ENCODE measurements around the gene SUSD2. TPM values are rescaled to one million over a fixed set of nuclear protein-coding genes. Genes with fewer than 3 reads are reported as not detected.

The SUSD2 gene
- total RNA-seq, 4 donors from 2014 or later: 10.7 to 367 (median 209) TPM

DNA sequence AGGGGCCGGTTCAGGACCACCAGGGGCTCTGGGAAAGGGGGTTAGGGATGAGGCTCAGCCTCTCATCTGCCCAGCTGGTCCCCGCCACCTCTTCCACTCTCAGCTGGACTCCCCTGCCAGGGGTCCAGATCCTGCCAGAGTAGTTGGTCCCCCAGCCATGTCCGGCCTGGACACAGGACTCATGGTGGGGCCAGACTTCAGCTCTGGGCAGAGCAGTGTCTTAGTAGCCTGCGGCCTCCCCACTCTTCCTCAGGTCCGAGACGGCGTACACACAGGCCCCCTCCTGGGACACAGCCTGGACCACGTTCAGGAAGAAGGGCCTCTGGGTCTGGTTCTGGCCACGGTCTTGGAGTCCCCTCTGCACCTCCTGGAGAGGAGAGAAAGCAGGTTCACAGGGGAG lies 38.5 kb downstream of the SUSD2 start:
- Histone ChIP-seq H3K4me1 (no peaks in the 10 kb centered on the region), H3K27me3 (no peaks in the 10 kb centered on the region), H3K9me3 (peaks cover 0 to 4% (median 0%) of the 10 kb centered on the region in 4 donors), H3K36me3 (no peaks in the 10 kb centered on the region), H3K4me3 (no peak overlapping the region), H3K27ac (no peak overlapping the region)
- TF ChIP-seq POLR2A (IDR thresholded peaks at IDR 0.05): no peak
- TF ChIP-seq, protein P1, sequence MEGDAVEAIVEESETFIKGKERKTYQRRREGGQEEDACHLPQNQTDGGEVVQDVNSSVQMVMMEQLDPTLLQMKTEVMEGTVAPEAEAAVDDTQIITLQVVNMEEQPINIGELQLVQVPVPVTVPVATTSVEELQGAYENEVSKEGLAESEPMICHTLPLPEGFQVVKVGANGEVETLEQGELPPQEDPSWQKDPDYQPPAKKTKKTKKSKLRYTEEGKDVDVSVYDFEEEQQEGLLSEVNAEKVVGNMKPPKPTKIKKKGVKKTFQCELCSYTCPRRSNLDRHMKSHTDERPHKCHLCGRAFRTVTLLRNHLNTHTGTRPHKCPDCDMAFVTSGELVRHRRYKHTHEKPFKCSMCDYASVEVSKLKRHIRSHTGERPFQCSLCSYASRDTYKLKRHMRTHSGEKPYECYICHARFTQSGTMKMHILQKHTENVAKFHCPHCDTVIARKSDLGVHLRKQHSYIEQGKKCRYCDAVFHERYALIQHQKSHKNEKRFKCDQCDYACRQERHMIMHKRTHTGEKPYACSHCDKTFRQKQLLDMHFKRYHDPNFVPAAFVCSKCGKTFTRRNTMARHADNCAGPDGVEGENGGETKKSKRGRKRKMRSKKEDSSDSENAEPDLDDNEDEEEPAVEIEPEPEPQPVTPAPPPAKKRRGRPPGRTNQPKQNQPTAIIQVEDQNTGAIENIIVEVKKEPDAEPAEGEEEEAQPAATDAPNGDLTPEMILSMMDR (IDR thresholded peaks at IDR 0.05): no peak
- no peak for DNase-seq

DNA sequence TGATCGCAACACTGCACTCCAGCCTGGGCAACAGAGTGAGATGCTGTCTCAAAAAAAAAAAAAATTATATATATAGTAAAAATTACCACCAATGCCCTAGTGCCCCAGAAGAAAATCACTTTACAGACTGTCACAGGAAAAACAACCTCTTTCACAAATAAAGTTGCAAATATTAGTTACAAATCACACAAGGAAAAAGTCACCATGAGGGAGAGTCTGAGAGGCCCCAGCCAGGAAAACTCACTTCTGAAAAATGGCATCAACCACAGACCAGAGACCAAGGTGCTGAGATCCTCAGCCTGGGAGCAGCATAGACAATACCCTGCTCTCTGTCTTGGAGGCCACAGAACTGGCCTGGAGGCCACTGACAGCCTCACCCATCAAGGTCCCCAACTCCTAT lies 43.2 kb downstream of the SUSD2 start:
- no peak for DNase-seq
- H3K4me1 ChIP-seq: no peaks in the 10 kb centered on the region
- H3K4me3 ChIP-seq: no peak overlapping the region
- no peak overlapping the region for H3K27ac ChIP-seq
- no peaks in the 10 kb centered on the region for H3K27me3 ChIP-seq
- no peak for TF ChIP-seq POLR2A (IDR thresholded peaks at IDR 0.05)
- TF ChIP-seq, protein P1 (IDR thresholded peaks at IDR 0.05): no peak
- no peaks in the 10 kb centered on the region for H3K36me3 ChIP-seq
- H3K9me3 ChIP-seq: peaks cover 0 to 7% (median 0%) of the 10 kb centered on the region in 4 donors

DNA sequence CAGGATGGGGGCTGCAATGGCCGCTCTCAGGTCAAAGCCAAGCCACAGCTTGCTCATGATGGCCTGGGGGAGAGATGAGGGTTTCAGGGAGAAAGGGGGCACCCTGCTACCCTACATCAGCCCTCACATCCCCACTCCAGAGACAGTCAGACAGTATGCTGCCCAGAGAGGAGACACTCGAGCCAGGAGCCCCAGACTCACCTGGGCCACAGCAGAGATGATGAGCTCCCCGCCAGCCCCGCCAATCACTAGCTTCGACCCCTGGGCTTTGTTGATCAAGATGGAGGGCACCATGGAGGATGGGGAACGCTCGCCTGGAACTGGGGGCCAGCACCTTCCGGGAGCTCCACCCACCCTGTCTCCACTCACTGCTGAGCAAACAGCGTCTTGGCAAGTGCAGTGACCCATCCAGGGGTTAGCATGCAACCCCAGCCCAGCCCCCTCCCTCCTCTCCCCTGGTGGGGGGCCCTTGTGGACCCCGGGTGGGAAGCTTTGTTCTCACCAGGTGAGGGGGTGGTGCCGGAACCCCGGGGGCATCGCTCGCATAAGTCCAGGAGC lies 43.8 kb downstream of the SUSD2 start:
- DNase-seq: no peak
- Histone ChIP-seq H3K27ac (no peak overlapping the region), H3K4me1 (no peaks in the 10 kb centered on the region), H3K4me3 (no peak overlapping the region), H3K9me3 (peaks cover 0 to 7% (median 0%) of the 10 kb centered on the region in 4 donors), H3K27me3 (no peaks in the 10 kb centered on the region), H3K36me3 (no peaks in the 10 kb centered on the region)
- TF ChIP-seq POLR2A (IDR thresholded peaks at IDR 0.05): no peak
- TF ChIP-seq, protein P1 (IDR thresholded peaks at IDR 0.05): no peak

DNA sequence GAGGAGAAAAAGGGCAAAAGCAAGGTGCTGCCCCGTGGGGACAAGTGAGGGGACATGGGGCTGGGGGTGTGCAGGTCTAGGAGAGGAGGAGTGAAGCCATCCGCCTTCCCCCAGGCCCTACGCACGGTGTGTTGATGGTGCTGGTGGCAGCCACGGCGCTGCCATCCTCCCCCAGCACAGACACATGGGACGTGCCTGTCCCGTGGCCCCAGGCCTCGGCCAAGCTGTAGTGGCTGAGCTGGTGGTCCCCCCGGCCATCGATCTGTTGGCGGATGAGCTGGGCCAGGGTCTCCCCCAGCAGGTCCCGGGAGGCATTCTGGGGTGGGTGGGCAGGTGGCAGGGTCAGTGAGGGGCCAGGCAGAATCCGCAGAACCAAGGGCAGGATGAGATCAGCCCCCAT lies 44.7 kb downstream of the SUSD2 start:
- Histone ChIP-seq H3K9me3 (peaks cover 0 to 7% (median 0%) of the 10 kb centered on the region in 4 donors), H3K4me1 (no peaks in the 10 kb centered on the region)

DNA sequence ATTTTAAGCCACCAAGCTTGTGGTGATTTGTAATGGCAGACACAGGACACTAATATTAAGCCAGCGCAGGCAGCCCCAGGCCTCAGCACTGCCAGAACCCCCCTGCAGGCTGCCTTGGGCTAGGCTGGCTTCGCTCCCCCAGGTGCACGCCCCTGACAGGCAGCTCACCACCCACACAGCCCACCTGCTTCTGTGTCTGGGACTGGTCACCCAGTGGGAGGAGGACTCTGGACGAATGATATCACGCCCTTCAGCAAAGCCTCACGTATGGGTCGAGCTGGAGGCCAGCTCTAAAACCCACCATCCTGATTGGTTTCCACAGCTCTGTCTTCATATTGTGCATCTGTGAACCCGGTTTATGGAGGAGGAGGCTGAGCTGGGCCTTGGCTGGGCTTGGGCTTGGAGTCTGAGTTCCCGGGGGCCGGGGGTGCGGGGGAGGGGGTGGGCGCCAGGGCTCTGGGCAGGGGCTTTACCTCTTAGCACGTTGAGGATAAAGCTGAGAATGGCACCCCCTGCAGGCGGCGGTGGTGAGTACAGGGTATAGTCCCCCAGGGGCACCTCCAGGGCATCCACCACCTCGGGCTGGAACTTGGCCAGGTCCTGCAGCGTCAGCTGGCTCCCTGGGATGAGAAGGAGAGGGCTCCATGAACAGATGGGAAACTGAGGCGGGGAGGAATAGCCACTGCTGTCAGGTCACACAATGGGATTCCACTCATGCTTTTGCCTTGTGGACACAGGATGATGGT lies 49.8 kb downstream of the SUSD2 start:
- TF ChIP-seq, protein P1 (IDR thresholded peaks at IDR 0.05): peak in 5 of 6 experiments; percentile 31 to 56 (median 43)
- no peak for TF ChIP-seq POLR2A (IDR thresholded peaks at IDR 0.05)
- Histone ChIP-seq H3K4me3 (no peak overlapping the region), H3K27me3 (no peaks in the 10 kb centered on the region), H3K27ac (no peak overlapping the region), H3K4me1 (no peaks in the 10 kb centered on the region), H3K36me3 (no peaks in the 10 kb centered on the region), H3K9me3 (no peaks in the 10 kb centered on the region)
- DNase-seq: peak; percentile 57 to 82 (median 70)

More for the DNA sequence above, 44.7 kb downstream of the SUSD2 start:
- H3K27ac ChIP-seq: no peak overlapping the region
- TF ChIP-seq POLR2A (IDR thresholded peaks at IDR 0.05): no peak
- TF ChIP-seq, protein P1 (IDR thresholded peaks at IDR 0.05): no peak
- H3K27me3 ChIP-seq: no peaks in the 10 kb centered on the region
- H3K4me3 ChIP-seq: no peak overlapping the region
- no peak for DNase-seq
- H3K36me3 ChIP-seq: no peaks in the 10 kb centered on the region

Measured in Peyer's patch (tissue), 4 donors.